Gastroesophageal sphincter (tissue), 3 donors: ENCODE results near the gene GPR132.

ENCODE experiments used
- CTCF ChIP-seq, 4 experiments: fragments of 200-600 bp in 2 of 4; fragments of 450-650 bp in 2 of 4; sonication (generic) in 1 of 4; IDR thresholded peaks; one replicate each; pipeline ENCODE4 v1.5.1; 2017 to 2019; ENCODE audit warnings: antibody characterized with exemption in 4 of 4, mild to moderate bottlenecking in 2 of 4, moderate library complexity in 2 of 4
- POLR2A ChIP-seq, 2 donors: fragments of 450-650 bp; IDR thresholded peaks; one replicate each; pipeline ENCODE4 v1.6.1; 2017; ENCODE audit warnings: antibody characterized with exemption in 2 of 2, mild to moderate bottlenecking in 2 of 2, moderate library complexity in 1 of 2
- POLR2AphosphoS5 ChIP-seq: sonication (generic); formaldehyde crosslinking; IDR thresholded peaks from one replicate; pipeline ENCODE4 v1.6.1; 2017; ENCODE audit warnings: antibody characterized with exemption

- no peak for TF ChIP-seq CTCF (IDR thresholded peaks at IDR 0.05)
- TF ChIP-seq POLR2A (IDR thresholded peaks at IDR 0.05), result no peak
- TF ChIP-seq POLR2AphosphoS5, result no peak
Observed at GRCh38 chr14:105091054-105091516, 25.9 kb upstream of the GPR132 start.
